Stimulated activated CD4-positive, alpha-beta T cell treated with anti-CD3 and anti-CD28 coated beads, Interleukin-1b, Interleukin-23, amount 100 ng/mL, for 4 hours (primary cell): Measurements from ENCODE around the gene RAP1GDS1.
A peak's percentile ranks its signal among the peaks of the same experiment; 100 is the strongest.

Experiments used
- DNase-seq, 2 donors: peaks; one replicate each; pipeline ENCODE4 v3.0.0-alpha.2; 2020; ENCODE audit warnings: low read depth in 2 of 2

Gene RAP1GDS1

DNA sequence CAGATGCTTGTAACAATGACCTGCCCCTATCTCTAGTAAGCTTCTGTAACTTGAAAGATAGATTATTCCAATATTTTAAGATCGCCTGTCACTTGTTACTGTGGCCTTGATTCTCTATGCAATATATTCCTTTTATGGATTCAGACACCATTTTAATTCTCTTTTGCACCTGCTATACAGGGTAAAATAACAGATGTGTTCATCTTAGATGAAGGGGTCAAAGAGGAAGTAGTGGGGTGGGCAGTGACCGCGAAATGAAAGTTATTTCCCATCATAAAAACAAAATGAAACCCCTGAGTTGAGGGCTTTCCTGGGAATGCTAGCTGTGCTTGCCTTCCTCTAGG, 221.3 kb downstream of the RAP1GDS1 start:
- DNase-seq: no peak

- peak in 1 of 2 donors; percentile 23 for DNase-seq
These were observed 221.9 kb downstream of the RAP1GDS1 start for GRCh38 chr4:98482847-98483806.

DNA sequence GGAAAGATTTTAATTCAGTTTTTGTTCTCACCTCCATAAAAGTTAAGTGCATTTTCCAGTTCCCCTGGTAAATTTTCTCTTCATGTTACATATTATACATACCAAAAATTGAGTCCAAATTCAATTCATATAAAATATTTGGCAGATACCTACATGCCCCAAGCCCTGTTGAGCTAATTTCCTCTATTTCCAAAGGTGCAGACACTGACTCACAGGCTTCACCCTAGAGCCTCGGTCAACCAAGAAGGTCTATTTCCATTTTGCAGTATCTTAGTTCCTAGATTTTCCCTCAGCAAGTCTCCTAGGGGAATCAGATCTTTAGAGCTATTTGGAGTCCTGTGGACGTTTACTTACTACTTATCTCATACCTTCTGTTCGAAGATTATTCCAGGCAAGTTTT, 222.8 kb downstream of the RAP1GDS1 start:
- no peak for DNase-seq

DNA sequence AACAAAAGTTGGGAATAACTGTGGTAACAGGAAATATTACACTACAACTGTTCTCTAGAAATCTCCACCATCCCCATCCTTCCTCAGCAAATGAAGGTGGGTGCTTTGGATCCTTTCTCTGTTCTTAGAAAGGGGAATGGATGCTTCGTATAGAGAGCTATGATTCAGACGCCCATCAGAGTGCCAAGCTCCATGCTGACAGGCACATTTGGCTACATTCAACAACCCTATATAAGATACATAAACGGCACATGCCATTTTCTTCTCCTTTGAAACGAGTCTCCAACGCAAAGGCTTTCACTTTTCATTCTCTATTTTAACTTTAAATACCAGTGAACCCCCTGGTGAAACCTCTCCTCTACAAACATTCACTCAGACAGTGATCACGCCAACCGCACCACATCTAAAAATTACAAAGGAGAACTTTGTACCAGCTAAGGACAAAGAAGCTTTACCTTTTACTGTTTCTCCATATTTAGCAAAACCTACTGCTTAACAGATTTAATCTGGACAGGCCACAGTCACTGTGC, 224.7 kb downstream of the RAP1GDS1 start:
- DNase-seq: no peak

GRCh38 chr4:98490251-98490650, 229.1 kb downstream of the RAP1GDS1 start:
- DNase-seq: no peak

GRCh38 chr4:98491899-98492559, 230.8 kb downstream of the RAP1GDS1 start:
- no peak for DNase-seq

GRCh38 chr4:98493296-98493695, 232.1 kb downstream of the RAP1GDS1 start:
- no peak for DNase-seq
